NCI-H2196 (cell line): ENCODE measurements around the gene KLKB1.
"Not testable (repeated sequence)": the region's sequence is repeated elsewhere in the genome, so short reads cannot be mapped to it uniquely, and the experiment has no call there.

ENCODE experiments used
- DNase-seq: peaks from one replicate; lab custom pipeline; 2025; ENCODE audit not compliant: unreplicated experiment; lab: John Stamatoyannopoulos, UW

Gene KLKB1

DNA sequence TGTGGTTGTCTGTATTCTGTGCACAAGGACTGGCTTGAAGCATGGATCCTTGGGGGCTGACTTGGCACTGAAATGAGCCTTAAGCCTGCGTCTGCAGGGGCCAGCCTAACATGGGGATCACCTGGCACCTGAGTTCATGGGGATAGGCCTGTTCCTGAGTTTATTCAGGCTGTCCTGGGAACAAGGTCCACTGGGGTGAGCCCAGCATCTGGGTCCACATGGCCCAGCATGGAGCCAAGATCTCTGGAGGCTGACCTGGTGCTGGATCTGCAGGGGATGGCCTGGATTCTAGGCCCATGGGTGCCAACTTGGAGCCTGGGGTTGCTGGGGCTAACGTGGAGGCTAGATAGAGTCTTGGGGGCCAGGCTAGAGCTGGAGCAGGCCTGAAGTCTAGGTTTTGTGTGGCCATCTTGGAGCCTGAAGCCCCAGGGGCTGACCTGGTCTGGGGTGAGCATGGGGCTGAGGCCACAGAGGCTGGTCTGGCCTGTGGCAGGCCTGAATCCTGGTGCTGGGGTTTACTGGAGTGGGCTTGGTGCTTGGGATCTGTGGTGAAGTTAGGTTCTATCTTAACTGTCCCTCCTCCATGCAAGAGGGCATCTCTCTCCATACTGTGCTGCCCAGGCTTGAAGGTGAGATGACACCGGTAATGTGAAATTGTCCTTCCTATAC, 652 bp upstream of the KLKB1 start:
- DNase-seq: no peak

DNA sequence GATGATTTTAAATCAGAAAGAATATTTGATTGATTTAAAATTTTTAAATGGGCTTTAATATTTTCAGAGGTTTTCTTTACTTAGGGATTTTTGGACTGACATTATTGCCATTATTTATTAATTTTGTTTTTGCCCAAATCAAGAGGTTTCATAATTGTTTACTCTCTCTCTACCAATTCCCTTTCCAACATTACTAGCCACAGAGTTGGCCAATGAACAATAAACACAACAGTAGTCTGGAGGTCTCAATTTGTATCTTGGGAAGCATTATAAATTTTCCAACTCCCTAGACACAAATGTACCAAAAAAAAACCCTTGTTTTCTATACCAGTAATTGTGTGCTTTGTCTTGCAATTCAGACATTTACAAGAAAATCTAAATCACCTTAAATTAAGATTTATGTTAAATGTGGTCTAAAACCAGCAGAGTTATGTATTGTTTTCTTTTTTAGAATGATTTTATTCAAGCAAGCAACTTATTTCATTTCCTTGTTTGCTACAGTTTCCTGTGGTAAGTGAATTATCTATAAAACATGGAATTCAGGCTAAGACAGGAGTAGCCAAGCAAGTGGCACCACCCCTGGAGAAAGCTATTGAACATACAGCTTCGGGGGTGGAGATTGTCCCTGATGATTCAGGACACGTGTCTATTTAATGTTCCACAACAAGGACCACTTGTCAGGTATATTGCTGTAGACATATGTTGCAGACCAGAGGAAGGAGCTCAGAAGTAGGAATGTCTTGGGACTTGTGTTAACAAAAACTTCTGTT, 622 bp downstream of the KLKB1 start:
- DNase-seq: no peak

DNA sequence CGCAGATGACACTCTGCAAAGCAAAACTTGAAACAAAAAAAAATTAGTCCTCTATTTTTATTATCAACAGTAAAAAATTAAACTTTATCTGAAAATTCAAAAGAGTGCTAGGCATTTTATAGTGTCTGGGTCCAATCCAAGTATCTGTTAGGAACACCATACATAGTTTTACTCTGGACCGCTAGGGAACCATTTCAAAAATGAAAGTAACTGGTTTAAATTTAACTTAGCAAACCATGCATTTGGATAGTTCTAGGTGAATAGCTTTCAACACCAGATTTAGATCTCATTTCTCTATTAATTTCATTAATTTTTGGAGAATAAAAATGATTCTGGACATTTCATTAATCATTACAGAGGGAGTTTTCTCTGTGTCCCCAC, 1.2 kb downstream of the KLKB1 start:
- no peak for DNase-seq

DNA sequence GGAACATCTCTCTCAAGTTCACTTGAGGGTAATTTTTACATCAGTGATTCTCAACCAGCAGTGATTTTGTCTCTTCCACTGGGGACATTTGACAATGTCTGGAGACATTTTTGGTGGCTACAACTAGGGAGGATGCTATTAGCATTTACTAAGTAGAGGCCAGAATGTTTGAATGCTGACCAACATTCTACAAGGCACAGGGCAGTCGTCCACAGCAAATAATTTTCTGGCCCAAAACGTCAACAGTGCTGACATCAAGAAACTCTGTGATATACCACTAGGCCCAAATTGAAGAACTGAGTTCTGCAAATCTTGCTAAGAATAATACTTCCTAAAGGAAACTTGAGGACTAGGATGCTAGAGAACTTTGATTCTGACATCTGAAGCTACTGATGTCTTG, 7.1 kb downstream of the KLKB1 start:
- no peak for DNase-seq

DNA sequence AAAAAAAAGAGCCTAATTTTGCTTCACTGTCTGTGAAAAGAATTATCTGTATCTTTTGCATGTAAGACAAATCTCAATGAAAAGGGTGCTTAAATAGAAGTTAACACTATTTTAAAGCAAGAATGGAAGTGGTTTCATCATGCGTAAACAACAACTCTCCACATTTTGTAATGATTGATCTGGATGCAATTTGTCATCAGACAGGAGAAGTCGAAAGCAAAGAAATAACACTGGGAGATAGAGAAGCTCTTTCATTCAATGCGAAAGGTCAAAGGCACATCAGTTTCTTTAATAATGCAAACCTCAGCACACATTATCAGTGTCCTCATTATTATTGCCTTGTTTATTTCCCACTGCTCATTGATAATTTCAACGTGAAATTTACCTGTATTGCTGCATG, 8.8 kb downstream of the KLKB1 start:
- no peak for DNase-seq

DNA sequence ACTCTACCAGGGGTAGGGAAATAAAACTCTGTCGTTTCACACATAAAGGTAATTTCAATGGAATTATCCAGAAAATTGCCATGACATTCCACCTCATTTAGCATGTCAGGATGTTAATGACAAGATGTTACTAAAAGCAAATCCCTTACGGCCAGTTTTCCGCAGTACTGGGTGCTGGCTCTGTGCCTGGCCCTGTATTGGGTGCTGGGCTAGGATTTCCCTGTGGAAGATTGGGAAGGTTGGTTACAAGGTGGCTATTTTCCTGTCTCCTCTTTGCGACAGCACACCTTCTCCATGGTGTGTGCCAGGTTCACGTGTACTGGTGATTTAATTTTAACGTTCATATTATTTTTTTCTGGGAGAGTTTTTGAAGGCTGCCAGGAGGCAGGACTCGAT, 13.1 kb downstream of the KLKB1 start:
- no peak for DNase-seq

DNA sequence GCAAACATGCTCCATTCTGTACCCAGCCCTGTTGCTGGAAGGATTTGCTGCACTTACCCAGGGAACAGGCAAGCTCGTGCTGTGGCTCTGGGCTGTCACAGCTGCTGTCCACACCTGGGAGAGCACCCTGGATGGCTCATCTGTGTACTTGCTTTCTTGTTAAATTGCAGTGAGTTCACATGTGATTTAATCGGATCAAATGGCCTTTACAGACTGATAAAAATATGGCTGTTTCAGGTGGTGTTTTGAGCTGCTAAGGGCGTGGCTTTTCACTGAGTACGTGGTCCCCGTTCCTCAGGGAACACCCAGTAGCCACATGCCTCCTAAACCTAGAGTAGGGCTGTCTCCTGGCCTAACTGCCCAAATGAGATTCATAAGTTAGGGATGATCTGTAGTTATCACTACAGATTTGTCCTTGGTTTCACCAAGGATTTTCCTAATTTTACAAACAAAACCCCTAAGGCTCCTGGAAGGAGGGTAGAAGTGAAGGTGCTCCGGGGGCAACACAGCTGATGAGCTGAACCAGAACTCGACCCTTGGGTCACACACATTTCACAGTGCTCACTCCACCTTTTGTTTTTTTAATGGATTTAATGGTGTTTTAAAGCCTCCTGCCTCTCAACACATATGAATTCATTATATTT, 13.7 kb downstream of the KLKB1 start:
- DNase-seq: no peak

DNA sequence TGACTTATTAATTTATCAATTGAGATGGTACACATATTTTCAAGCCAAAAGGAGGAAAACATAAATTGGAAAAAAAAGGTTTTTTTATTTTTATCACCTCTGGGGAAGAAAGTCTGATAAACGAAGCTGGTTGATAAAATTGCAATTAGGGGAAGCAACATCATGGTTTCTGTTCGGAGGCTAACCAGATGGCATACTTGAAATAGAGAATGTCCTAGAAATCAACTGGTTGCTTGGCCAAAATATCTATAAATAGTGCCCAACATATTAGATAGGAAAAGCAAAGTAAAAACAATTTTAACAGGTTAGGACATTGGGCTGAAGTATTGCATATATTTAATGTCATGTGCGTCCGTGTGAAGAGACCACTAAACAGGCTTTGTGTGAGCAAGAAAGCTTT, 14.3 kb downstream of the KLKB1 start:
- no peak for DNase-seq

DNA sequence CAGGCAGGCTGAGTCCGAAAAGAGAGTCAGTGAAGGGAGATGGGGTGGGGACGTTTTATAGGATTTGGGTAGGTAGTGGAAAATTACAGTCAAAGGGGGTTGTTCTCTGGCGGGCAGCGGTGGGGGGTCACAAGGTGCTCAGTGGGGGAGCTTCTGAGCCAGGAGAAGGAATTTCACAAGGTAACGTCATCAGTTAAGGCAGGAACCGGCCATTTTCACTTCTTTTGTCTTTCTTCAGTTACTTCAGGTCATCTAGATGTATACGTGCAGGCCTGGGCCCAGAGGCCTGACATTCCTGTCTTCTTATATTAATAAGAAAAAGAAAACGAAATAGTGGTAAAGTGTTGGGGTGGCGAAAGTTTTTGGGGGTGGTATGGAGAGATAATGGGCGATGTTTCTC, 14.7 kb downstream of the KLKB1 start:
- DNase-seq: not testable (repeated sequence)

DNA sequence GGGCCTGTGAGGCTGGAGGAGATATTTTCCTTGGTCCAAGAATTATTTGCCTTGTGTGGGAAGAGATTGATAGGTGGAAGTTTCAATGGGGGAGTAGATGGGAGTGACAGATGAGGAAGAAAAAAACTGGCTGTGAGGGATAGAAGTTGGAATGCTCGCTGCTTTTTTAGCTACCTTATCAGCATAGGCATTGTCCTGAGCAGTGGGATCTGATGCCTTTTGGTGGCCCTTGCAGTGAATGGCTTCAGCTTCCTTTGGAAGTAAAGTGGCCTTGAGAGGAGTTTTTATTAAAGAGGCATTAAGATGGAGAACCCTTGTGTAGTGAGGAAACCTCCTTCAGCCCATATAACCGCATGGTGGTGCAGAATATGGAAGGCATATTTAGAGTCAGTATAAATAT, 16.0 kb downstream of the KLKB1 start:
- no peak for DNase-seq

DNA sequence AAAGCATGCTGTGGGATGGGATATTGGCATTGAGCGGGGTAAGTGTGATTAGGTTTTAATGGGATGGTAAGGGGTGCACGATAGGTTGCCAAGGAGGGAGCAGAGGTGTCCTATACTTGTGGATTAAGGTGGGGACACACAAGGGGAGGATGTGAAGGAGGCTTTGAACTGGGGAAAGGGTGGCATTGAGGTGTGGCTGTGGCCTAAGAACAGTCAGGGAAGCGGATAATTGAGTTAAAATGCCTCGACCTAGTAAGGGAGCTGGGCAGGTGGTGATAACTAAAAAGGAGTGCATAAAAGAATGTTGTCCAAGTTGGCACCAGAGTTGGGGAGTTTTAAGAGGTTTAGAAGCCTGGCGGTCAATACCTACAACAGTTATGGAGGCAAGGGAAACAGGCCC, 17.5 kb downstream of the KLKB1 start:
- no peak for DNase-seq

DNA sequence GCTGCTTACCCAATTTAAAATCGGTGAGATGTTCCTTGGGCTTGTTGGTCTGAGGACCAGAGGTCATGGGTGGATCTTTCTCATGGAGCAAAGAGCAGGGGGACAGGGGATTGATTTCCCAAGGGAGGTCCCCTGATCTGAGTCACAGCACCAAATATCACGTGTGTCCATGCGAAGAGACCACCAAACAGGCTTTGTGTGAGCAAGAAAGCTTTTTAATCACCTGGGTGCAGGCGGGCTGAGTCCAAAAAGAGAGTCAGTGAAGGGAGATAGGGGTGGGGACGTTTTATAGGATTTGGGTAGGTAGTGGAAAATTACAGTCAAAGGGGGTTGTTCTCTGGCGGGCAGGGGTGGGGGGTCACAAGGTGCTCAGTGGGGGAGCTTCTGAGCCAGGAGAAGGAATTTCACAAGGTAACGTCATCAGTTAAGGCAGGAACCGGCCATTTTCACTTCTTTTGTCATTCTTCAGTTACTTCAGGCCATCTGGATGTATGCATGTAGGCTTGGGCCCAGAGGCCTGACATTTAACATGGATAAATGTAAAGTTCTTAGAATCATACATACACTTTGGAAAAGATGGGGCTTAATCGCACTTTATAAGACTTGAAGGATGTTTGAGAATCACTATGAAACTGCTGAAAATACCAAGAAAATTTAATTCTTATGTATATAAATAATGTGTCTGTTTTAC, 19.9 kb downstream of the KLKB1 start:
- not testable (repeated sequence) for DNase-seq

DNA sequence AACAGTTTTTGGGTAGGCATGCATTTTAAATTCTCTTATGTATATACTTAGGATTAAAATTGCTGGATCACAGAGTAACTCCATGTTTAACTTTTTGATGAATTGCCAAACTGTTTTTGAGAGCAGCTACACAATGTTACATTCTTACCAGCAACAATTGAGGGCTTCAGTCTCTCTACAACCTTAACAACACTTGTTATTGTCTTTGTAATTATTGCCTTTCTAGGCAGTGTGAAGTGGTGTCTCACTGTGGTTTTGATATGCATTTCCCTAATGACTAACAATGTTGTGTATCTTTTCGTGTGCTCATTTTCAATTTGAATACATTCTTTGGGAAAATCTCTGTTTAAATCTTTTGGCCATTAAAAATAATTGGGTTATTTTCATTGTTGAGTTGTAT, 21.3 kb downstream of the KLKB1 start:
- no peak for DNase-seq

DNA sequence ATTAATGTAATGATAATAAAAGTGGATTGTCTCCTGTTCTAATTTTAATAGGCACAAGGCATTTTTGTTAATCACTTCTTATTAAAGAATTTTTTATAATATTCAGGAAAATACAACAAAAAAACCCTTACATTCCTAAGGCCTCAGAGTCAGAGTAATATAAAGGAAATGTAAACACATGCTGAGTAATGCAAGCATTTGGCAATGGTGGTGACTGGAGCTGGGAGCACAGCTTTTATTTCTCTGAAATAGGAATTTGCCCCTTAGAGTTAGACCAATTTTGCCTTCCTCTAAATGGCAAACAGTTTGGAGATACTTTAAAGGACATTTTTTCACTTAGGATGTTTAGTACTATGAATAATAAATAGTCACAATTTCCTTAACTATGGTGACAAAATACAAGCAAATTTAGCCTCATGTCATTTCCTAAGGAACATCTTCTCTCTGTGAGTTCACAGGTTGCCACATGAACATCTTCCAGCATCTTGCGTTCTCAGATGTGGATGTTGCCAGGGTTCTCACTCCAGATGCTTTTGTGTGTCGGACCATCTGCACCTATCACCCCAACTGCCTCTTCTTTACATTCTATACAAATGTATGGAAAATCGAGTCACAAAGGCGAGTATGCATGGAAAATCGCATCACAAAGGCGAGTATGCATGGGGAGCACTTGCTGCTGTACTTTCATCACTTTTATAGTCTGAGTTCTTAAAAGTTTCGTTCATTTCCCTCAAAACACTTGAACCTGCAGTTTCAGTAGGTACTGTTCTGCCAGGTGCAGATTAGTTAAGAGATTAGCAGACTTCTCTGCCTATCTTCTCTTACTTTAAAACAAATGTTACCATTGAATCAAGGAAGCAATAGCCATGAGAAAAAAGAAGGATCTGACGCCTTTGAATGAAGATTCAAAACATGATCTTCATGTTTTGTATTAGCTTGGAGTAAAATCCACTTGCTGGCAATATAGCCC, 22.8 kb downstream of the KLKB1 start:
- no peak for DNase-seq

DNA sequence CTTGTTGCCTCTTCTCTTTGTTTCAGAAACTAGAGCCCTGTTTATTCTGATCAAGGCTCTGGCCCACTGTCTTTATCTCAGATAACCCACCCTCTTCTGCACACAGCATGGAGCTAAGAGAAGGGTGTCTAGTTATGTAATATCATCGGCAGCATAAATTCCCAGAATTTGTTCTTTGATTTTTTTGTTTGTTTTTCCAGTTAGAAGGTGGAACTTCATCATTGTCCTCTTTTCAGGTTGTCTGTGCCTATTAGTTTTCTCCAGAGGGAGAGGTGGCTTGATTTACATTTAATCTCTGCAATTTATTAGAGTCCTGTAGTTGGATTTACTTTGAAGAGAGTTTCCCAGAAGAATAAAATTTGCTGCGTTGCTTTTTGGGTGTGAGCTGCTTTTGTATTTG, 23.5 kb downstream of the KLKB1 start:
- no peak for DNase-seq

DNA sequence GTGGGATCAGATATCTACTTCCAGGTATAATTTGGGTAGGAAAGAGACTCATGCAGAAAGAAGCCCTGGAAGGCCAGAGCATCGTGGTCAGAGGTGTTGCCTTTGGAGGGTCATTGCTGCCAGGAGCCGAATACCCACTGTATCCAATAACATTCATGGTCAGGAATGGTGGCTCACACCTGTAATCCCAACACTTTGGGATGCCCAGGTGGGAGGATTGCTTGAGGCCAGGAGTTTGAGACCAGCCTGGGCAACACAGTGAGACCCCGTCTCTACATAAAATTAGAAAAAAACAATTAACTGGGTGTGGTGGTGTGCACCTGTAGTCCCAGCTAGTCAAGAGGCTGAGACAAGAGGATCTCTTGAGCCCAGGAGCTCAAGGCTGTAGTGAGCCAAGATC, 27.8 kb downstream of the KLKB1 start:
- no peak for DNase-seq

DNA sequence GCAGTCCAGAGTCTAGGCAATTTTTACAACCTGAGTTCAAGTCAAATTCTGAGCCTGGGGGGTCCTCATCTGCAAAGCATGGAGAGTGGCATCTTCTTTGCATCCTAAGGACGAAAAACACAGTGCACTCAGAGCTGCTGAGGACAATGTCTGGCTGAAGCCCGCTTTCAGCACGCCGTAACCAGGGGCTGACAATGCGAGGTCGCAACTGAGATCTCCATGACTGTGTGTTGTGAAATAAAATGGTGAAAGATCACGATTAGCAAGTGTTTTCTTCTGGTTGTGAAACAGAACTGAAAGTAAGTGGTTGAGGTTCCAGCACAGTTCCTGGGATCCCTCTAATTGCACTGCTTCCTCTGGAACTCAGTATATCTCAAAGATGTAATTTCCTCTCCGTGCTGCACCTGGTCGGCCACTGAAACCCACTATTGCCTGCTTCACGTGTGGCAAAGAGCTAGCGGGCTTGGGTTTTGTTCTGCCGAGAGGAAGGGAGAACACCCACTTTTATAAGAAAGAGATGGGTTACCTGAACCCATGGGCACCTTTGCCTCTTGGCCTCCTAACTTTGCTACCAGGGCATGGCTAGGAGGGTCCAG, 31.0 kb downstream of the KLKB1 start:
- DNase-seq: no peak

DNA sequence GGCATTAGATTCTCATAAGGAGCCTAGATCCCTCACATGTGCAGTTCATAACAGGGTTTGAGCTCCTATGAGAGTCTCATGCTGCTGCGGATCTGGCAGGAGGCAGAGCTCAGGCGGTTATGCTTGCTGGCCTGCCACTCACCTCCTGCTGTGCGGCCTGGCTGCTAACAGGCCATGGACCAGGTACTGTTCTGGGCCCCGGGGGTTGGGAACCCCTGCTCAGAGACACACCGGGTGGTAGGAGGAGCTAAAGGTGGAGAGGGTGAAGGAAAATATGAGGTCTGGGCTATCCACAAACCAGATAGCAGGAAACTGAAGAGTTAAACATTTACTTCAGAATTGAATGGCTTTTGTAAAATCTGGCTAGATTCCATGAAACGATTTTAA, 32.8 kb downstream of the KLKB1 start:
- no peak for DNase-seq

DNA sequence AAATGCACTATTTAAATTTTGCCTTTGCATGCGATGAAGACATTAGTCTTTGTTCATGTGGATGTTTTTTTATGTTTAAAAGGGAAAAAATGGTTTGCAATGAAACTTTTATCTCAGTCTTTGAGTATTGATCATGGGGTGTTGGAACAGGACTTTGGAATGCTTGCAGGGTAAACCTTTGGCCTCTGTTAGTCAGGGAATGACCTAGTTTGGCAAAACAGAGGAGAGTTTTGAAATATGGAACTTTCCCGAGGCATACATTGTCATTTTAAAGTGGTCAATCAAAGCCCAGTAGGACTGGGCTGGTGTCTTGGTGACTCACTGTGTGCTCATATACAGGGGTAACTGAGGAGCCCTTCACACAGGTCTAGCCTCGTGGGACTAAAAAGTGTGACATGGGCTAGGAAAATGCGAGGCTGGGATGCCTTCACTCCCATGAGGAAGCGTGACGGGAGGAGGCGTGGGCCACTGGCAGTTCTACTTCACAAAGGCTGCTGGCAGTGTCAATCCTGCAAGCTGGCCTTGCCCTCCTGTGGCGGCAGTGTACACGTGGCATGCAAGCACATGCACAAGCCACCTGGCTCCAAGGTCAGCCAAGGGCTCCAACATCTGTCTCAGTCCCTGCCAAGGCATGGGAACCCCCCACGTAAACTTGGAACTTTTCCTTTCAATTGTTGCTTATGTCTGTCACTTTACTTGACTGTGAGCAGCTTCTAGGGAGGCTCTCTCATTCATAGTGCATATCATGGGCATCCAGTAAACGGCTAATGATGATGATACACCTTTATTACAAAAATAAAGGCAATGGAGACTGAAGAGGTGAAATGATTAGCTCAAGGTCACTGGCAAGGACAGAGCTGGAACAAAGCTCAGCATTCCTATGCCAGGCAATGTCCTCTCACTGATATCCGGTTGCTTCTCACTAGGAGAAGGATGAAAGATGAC, 33.5 kb downstream of the KLKB1 start:
- no peak for DNase-seq
